GM19025 (cell line): Measurements from ENCODE around the gene PDIK1L.

Source experiments
- ATAC-seq: cut with Tn5 transposase; IDR thresholded peaks from one replicate; pipeline ENCODE4 v1.9.1; 2021; ENCODE audit warnings: mild to moderate bottlenecking, low read depth, moderate library complexity; ENCODE audit not compliant: unreplicated experiment

The PDIK1L gene

DNA sequence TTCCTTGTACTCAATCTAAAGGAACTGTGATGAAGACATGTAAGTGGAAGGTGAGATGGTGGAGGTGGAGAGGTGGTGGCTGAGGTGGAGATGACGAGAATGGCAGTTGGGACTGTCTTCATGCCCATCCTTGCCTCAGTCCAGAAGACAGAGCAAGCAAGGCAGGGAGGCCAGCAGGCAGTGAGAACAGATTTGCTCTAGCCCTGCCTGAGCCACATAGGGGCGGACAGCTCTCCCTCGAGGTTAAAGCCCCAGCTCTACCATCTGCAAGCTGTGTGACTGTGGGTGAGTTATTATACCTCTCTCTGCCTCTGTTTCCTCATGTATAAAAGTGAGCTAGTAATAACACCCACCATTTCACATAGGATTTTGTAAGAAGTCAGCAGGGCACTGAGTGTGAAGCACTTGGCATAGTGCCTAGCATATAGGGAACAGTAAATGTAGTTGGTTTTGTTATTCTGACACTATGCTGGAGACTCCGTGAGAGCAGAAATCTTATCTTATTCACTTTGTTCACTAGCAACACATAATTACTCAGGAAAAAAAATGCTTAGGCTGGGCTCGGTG is 42.4 kb downstream of the PDIK1L start:
- no peak for ATAC-seq

GRCh38 chr1:26154750-26155149 is 43.1 kb downstream of the PDIK1L start:
- no peak for ATAC-seq

- ATAC-seq, result no peak
Measured at GRCh38 chr1:26155370-26156284, 44.0 kb downstream of the PDIK1L start.

GRCh38 chr1:26156285-26157038 is 44.8 kb downstream of the PDIK1L start:
- ATAC-seq, result no peak

GRCh38 chr1:26158271-26158907 is 46.8 kb downstream of the PDIK1L start:
- no peak for ATAC-seq

GRCh38 chr1:26158908-26159742 is 47.5 kb downstream of the PDIK1L start, which contains the start of gene FAM110D:
Gene FAM110D, plus strand, starts transcription at chr1:26159079. Its CDS starts 2,213 bp downstream, at chr1:26161292.
- no peak for ATAC-seq

DNA sequence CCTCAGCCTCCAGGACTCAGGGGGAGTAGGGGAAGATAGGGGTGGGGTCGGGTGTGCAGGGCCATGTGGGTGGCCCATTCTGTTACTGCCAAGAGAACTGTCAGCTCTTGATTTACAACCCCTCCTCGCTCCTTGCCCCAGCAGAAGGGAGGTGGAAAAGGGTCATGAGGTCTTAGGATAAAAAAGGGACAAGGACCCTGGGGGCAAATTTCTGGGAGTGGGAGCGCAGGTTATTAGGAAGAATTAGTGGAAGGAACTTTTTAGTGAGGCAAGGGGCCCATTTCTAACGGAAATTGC is 48.1 kb downstream of the PDIK1L start:
- no peak for ATAC-seq

DNA sequence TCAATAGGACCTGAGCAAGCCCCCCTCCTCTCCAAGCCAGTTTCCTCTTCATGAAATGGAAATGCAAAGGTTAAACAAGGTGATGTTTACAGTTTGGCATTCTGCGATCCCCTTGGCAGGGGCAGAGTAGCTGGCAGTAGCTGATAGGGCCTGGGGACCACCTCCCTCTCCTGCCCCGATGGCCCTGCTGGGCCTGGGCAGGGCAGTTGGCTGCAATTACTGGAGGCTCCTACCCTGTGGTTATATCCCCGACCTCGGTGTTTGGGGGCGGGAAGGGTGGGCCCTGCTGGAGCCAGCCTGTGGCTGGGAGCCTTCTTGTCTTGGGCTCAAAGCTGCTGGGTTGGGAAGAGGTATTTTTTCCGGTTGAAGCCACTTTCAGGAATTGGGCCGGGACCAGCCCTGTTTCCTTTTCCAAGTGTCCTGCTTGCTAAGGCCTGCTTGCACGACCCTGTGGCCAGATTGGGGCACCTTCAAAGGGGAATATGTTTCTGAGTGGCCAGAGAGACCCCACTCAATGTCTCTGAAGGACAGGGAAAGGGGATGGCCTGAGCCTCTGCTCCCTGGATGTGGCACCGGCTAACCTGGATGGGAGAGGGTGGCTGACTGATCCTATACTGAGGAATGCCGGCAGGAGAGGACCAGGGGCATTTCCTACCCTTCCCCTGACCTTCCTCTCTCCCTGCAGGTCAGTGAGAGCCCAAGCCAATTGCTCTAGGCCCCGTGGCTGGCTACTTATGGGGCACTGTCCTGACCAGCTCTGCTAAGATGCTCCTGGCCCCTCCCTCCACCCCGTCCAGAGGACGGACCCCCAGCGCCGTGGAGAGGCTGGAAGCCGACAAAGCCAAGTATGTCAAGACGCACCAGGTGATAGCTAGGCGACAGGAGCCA is 49.1 kb downstream of the PDIK1L start:
- ATAC-seq, result no peak

DNA sequence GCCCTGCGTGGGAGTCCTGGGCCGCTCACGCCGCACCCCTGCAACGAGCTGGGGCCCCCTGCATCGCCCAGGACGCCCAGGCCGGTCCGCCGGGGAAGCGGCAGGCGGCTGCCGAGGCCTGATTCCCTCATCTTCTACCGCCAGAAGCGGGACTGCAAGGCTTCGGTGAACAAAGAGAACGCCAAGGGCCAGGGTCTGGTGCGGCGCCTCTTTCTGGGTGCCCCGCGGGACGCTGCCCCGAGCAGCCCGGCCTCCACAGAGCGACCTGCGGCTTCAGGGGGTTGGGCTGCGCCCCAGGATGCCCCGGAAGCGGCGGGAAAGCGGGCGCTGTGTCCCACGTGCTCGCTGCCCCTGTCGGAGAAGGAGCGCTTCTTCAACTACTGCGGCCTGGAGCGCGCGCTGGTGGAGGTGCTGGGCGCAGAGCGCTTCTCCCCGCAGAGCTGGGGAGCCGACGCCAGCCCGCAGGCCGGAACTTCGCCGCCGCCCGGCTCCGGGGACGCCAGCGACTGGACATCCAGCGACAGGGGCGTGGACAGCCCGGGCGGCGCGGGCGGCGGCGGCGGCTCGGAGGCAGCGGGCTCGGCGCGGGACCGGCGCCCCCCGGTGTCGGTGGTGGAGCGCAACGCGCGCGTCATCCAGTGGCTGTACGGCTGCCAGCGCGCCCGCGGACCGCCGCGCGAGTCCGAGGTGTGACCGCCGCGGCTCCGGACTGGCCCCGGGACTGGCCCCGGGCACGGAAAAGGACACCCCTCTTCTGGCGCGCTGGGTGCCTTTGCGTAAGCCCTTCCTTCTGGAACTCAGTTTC is 50.0 kb downstream of the PDIK1L start:
- no peak for ATAC-seq

DNA sequence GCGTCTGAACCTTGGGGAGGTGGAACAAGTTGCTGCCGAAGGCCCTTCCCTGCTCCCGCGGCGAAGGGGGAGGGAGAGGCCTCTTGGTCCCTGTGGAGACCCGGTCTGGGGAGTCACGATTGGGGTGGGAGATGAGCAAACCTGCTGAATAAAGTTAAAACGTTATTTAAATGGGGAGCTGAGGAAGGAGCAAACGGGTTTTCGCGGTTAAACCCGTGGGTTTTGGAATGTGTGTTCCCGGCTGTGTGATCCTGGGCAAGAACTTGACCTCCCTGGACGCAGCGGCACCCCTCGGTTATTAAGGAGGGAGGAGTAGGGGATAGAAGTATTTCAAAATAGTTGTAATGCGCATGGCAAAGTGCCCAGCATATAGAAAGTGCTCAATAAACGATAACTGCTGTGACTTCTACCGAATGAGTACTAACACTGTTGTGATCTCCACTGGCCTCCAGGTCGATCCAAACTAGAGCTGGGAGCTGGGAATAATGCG is 50.6 kb downstream of the PDIK1L start:
- ATAC-seq, result no peak

- no peak for ATAC-seq
Measured at GRCh38 chr1:26163684-26164035, 52.0 kb downstream of the PDIK1L start.

GRCh38 chr1:26164036-26164860 is 52.6 kb downstream of the PDIK1L start:
- ATAC-seq, result no peak

DNA sequence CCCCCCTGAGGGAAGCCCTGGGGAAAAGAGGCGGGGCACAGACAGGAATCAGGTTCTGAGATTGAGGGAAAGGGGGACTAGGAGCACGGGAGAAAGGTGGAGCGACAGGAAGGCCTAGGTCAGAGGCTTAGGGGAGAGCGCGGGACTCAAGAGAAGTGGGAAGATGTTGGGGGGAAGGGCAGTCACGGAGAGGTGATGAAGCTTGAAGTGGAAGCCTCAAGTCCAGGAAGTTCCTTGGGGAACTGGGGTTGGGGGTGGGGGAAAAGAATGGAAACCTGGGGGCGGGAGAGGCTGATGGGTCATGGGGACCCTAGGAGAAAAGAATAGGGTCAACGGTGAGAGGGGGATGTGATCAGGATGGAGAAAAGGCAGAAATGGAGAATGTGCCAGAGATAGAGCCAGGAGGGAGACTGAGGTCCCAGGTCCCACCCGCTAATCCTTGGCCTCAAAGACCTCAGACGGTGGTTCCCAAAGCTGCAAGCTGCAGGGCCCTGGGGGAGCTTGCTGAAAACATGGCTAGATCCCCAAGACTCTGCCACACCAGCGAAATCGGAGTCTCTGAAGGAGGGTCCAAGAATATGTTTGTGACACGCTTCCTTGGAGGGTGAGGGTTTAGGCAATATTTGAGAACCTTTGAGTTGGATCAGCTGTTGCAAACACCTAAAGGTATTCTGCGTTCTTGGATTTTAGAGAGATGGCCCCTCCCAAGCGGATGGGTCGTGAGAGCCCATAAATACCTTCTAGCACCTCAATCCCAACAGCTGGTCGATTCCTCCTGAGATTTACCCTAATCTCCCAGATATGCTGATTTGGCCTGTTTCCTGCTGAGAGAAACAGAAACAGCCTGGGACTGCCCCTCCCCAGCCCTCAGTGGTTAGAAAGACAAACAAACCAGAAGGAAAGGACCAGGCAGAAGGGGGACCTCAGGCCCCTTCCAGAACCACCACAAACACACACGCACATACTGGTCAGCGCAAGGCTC is 53.5 kb downstream of the PDIK1L start:
- no peak for ATAC-seq

GRCh38 chr1:26166719-26167281 is 55.2 kb downstream of the PDIK1L start:
- no peak for ATAC-seq

- ATAC-seq, result no peak
Measured at GRCh38 chr1:26168410-26169197, 57.0 kb downstream of the PDIK1L start, which contains the start of gene C1orf232. Gene C1orf232, minus strand, starts transcription at chr1:26168963. Its CDS starts 464 bp downstream, at chr1:26168499.
